ELR (cell line): Measurements from ENCODE around the gene ATP8A1.

ENCODE experiments used
- DNase-seq: peaks from one replicate; pipeline ENCODE4 v3.0.0-alpha.2; 2015; ENCODE audit warnings: low read depth

The ATP8A1 gene

GRCh38 chr4:42649870-42650269 is 7.0 kb downstream of the ATP8A1 start:
- DNase-seq: no peak

GRCh38 chr4:42646999-42647541 is 9.8 kb downstream of the ATP8A1 start:
- no peak for DNase-seq

- no peak for DNase-seq
Measured at GRCh38 chr4:42646013-42646784, 10.7 kb downstream of the ATP8A1 start.

- no peak for DNase-seq
Measured at GRCh38 chr4:42644897-42645296, 12.0 kb downstream of the ATP8A1 start.

- DNase-seq: no peak
Measured at GRCh38 chr4:42643685-42644084, 13.2 kb downstream of the ATP8A1 start.

GRCh38 chr4:42642845-42643615 is 13.9 kb downstream of the ATP8A1 start:
- DNase-seq: no peak

GRCh38 chr4:42642101-42642797 is 14.7 kb downstream of the ATP8A1 start:
- no peak for DNase-seq

- no peak for DNase-seq
Measured at GRCh38 chr4:42641656-42642055, 15.2 kb downstream of the ATP8A1 start.

GRCh38 chr4:42641161-42641560 is 15.7 kb downstream of the ATP8A1 start:
- no peak for DNase-seq

GRCh38 chr4:42640613-42641012 is 16.3 kb downstream of the ATP8A1 start:
- DNase-seq: no peak

GRCh38 chr4:42638993-42639392 is 17.9 kb downstream of the ATP8A1 start:
- DNase-seq: no peak

- no peak for DNase-seq
Measured at GRCh38 chr4:42638321-42638720, 18.6 kb downstream of the ATP8A1 start.

GRCh38 chr4:42637867-42638266 is 19.0 kb downstream of the ATP8A1 start:
- no peak for DNase-seq

GRCh38 chr4:42637104-42637503 is 19.8 kb downstream of the ATP8A1 start:
- no peak for DNase-seq

- DNase-seq: no peak
Measured at GRCh38 chr4:42636645-42636949, 20.3 kb downstream of the ATP8A1 start.

- no peak for DNase-seq
Measured at GRCh38 chr4:42633605-42634388, 23.1 kb downstream of the ATP8A1 start.

GRCh38 chr4:42632653-42633382 is 24.1 kb downstream of the ATP8A1 start:
- DNase-seq: no peak

GRCh38 chr4:42630908-42631307 is 26.0 kb downstream of the ATP8A1 start:
- no peak for DNase-seq

- DNase-seq: no peak
Measured at GRCh38 chr4:42628740-42629139, 28.2 kb downstream of the ATP8A1 start.

- no peak for DNase-seq
Measured at GRCh38 chr4:42627885-42628646, 28.8 kb downstream of the ATP8A1 start.
